ENCODE results near the gene ERICH6B. TPM values are rescaled to one million over a fixed set of nuclear protein-coding genes. Genes with fewer than 3 reads are reported as not detected.

ERICH6B gene
- total and polyA plus RNA-seq, 2 experiments from 2014 or later, result not detected

DNA sequence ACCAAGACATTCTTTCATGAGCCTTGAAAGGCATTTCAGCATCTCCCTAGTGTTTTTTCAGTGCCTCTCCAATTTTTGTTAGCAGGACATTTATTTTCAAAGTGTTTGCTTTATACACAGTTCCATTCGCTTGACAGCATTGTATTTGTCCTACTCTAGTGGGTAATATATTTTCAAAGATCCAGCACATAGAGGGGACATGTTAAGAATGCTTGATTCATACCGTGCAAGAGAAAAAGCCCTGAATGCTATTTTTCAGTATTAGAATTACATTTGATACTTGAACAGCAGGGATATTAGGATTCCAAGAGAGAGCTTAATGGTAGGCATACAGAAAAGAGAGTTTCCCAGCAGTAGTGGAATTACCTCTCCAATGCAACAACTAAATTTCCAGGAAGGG, 21.3 kb downstream of the ERICH6B start:
- Histone ChIP-seq H4K20me1 (ENCODE audit: insufficient read depth) (no peaks in the 10 kb centered on the region), H3K27ac (no peak overlapping the region), H3K9me2 (ENCODE audit: insufficient read depth) (no peaks in the 10 kb centered on the region), H3K4me2 (ENCODE audit: unreplicated experiment) (no peak overlapping the region), H2AFZ (no peak overlapping the region), H3K4me3 (no peak overlapping the region), H3K79me2 (ENCODE audit: insufficient read depth) (no peaks in the 10 kb centered on the region), H3K9me3 (ENCODE audit: low read depth) (no peaks in the 10 kb centered on the region), H3K4me1 (ENCODE audit: insufficient read depth) (no peaks in the 10 kb centered on the region), H3K27me3 (replicated peaks; ENCODE audit: insufficient read depth) (peaks cover 12% of the 10 kb centered on the region; the same call in 1 of the 2 replicates), H3K9ac (no peak overlapping the region), H3K36me3 (ENCODE audit: low read depth) (no peaks in the 10 kb centered on the region), H3F3A (ENCODE audit: insufficient read depth) (no peaks in the 10 kb centered on the region)
- WGBS, 2 experiments (ENCODE audit: low coverage in 1 of 2, low lambda C conversion rate in 2 of 2, missing lambda C conversion rate in 2 of 2), result 36 to 48% methylated on average over 2 of the region's 2 CpGs
- DNase-seq, result no peak
- no peak for TF ChIP-seq EZH2 (IDR thresholded peaks at IDR 0.05; ENCODE audit: insufficient read depth, poor library complexity, severe bottlenecking)
- TF ChIP-seq EZH2phosphoT487 (IDR thresholded peaks at IDR 0.05; ENCODE audit: insufficient read depth, low read depth), result no peak
- in situ Hi-C loops (cut with MboI), result no loop called here

- no peaks in the 10 kb centered on the region for H3K79me2 ChIP-seq (ENCODE audit: insufficient read depth)
- H3K9me2 ChIP-seq (ENCODE audit: insufficient read depth), result no peaks in the 10 kb centered on the region
- no peaks in the 10 kb centered on the region for H3K4me1 ChIP-seq (ENCODE audit: insufficient read depth)
- no peaks in the 10 kb centered on the region for H3K36me3 ChIP-seq (ENCODE audit: low read depth)
- H3K27me3 ChIP-seq (replicated peaks; ENCODE audit: insufficient read depth), result peaks cover 7% of the 10 kb centered on the region; the same call in 1 of the 2 replicates
- no peak overlapping the region for H3K9ac ChIP-seq
- H3K4me2 ChIP-seq (ENCODE audit: unreplicated experiment), result no peak overlapping the region
- H3K27ac ChIP-seq, result no peak overlapping the region
- in situ Hi-C loops (cut with MboI), result no loop called here
- no peaks in the 10 kb centered on the region for H3K9me3 ChIP-seq (ENCODE audit: low read depth)
- no peak for DNase-seq
- no peaks in the 10 kb centered on the region for H3F3A ChIP-seq (ENCODE audit: insufficient read depth)
- no peaks in the 10 kb centered on the region for H4K20me1 ChIP-seq (ENCODE audit: insufficient read depth)
- no peak overlapping the region for H3K4me3 ChIP-seq
- WGBS, 2 experiments (ENCODE audit: low coverage in 1 of 2, low lambda C conversion rate in 2 of 2, missing lambda C conversion rate in 2 of 2), result 54 to 63% methylated on average over 2 of the region's 2 CpGs
- no peak for TF ChIP-seq EZH2 (IDR thresholded peaks at IDR 0.05; ENCODE audit: insufficient read depth, poor library complexity, severe bottlenecking)
- no peak for TF ChIP-seq EZH2phosphoT487 (IDR thresholded peaks at IDR 0.05; ENCODE audit: insufficient read depth, low read depth)
- no peak overlapping the region for H2AFZ ChIP-seq
Measured at GRCh38 chr13:45592758-45593157, 22.8 kb downstream of the ERICH6B start.

GRCh38 chr13:45590066-45590465, 25.5 kb downstream of the ERICH6B start:
- 37 to 43% methylated on average over 4 of the region's 4 CpGs for whole genome bisulfite sequencing, 2 experiments (ENCODE audit: low coverage in 1 of 2, low lambda C conversion rate in 2 of 2, missing lambda C conversion rate in 2 of 2)
- Histone ChIP-seq H3K9ac (no peak overlapping the region), H3K36me3 (ENCODE audit: low read depth) (no peaks in the 10 kb centered on the region), H3K27ac (no peak overlapping the region), H3K4me1 (ENCODE audit: insufficient read depth) (no peaks in the 10 kb centered on the region), H3K9me2 (ENCODE audit: insufficient read depth) (no peaks in the 10 kb centered on the region), H2AFZ (no peak overlapping the region), H3F3A (ENCODE audit: insufficient read depth) (no peaks in the 10 kb centered on the region), H3K27me3 (replicated peaks; ENCODE audit: insufficient read depth) (peaks cover 2% of the 10 kb centered on the region; the same call in 1 of the 2 replicates), H3K9me3 (ENCODE audit: low read depth) (no peaks in the 10 kb centered on the region), H3K4me3 (no peak overlapping the region), H3K79me2 (ENCODE audit: insufficient read depth) (no peaks in the 10 kb centered on the region), H3K4me2 (ENCODE audit: unreplicated experiment) (no peak overlapping the region), H4K20me1 (ENCODE audit: insufficient read depth) (no peaks in the 10 kb centered on the region)
- in situ Hi-C loops (cut with MboI), result no loop called here
- DNase-seq, result no peak
- no peak for TF ChIP-seq EZH2 (IDR thresholded peaks at IDR 0.05; ENCODE audit: insufficient read depth, poor library complexity, severe bottlenecking)

- DNase-seq, result no peak
- TF ChIP-seq EZH2 (IDR thresholded peaks at IDR 0.05; ENCODE audit: insufficient read depth, poor library complexity, severe bottlenecking) (no peak), EZH2phosphoT487 (IDR thresholded peaks at IDR 0.05; ENCODE audit: insufficient read depth, low read depth) (no peak)
- Histone ChIP-seq H3K4me3 (no peak overlapping the region), H4K20me1 (ENCODE audit: insufficient read depth) (no peaks in the 10 kb centered on the region), H3K4me2 (ENCODE audit: unreplicated experiment) (no peak overlapping the region), H3K4me1 (ENCODE audit: insufficient read depth) (no peaks in the 10 kb centered on the region), H3K79me2 (ENCODE audit: insufficient read depth) (no peaks in the 10 kb centered on the region), H3K27ac (no peak overlapping the region), H3K9me2 (ENCODE audit: insufficient read depth) (no peaks in the 10 kb centered on the region), H3F3A (ENCODE audit: insufficient read depth) (no peaks in the 10 kb centered on the region), H3K27me3 (replicated peaks; ENCODE audit: insufficient read depth) (peaks cover 2% of the 10 kb centered on the region), H2AFZ (no peak overlapping the region), H3K9me3 (ENCODE audit: low read depth) (no peaks in the 10 kb centered on the region), H3K9ac (no peak overlapping the region), H3K36me3 (ENCODE audit: low read depth) (no peaks in the 10 kb centered on the region)
- in situ Hi-C loops (cut with MboI), result no loop called here
- WGBS, 2 experiments (ENCODE audit: low coverage in 1 of 2, low lambda C conversion rate in 2 of 2, missing lambda C conversion rate in 2 of 2), result 74 to 85% methylated on average over 1 of the region's 1 CpG
Measured at GRCh38 chr13:45587897-45588296, 27.6 kb downstream of the ERICH6B start.

DNA sequence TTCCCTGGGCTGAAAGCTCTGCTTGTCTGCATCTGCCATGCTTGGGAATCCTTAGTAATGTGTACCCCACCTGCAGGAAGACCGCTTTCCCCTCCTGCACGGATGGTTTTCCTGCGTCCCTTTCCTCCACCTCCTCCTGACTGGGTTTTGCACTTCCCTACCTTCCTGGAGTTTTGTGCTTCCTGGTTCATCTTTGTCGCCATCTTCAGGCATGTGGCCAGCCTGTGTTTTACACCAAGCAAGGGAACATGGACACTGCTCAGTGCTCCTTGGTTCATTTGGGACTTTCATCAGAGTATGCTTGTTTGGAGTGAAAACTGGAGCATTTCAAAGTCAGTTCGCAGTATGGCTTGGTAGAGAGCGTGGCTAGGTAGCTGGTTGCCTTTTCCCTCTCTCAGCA, 30.7 kb downstream of the ERICH6B start:
- Histone ChIP-seq H3K4me2 (ENCODE audit: unreplicated experiment) (no peak overlapping the region), H3K9me2 (ENCODE audit: insufficient read depth) (no peaks in the 10 kb centered on the region), H3F3A (ENCODE audit: insufficient read depth) (no peaks in the 10 kb centered on the region), H4K20me1 (ENCODE audit: insufficient read depth) (no peaks in the 10 kb centered on the region), H3K4me3 (no peak overlapping the region), H3K36me3 (ENCODE audit: low read depth) (no peaks in the 10 kb centered on the region), H3K79me2 (ENCODE audit: insufficient read depth) (no peaks in the 10 kb centered on the region), H3K27ac (no peak overlapping the region), H3K27me3 (replicated peaks; ENCODE audit: insufficient read depth) (peaks cover 10% of the 10 kb centered on the region), H3K9ac (no peak overlapping the region), H3K9me3 (ENCODE audit: low read depth) (no peaks in the 10 kb centered on the region), H3K4me1 (ENCODE audit: insufficient read depth) (no peaks in the 10 kb centered on the region), H2AFZ (no peak overlapping the region)
- 62 to 63% methylated on average over 6 of the region's 6 CpGs for WGBS, 2 experiments (ENCODE audit: low coverage in 1 of 2, low lambda C conversion rate in 2 of 2, missing lambda C conversion rate in 2 of 2)
- peak; percentile 6 for DNase-seq
- in situ Hi-C loops (cut with MboI), result no loop called here
- TF ChIP-seq EZH2 (IDR thresholded peaks at IDR 0.05; ENCODE audit: insufficient read depth, poor library complexity, severe bottlenecking) (no peak), EZH2phosphoT487 (IDR thresholded peaks at IDR 0.05; ENCODE audit: insufficient read depth, low read depth) (no peak)
